H1 (cell line): Measurements from ENCODE around the gene MYL9. TPM values are rescaled to one million over a fixed set of nuclear protein-coding genes. Genes with fewer than 3 reads are reported as not detected.

ENCODE experiments used
- CTCF ChIA-PET: fragments of 300-600 bp; sonication (Branson Sonifier 250); formaldehyde crosslinking; loops from one replicate; lab custom pipeline; 2021; ENCODE audit not compliant: partially characterized antibody; lab: Charles Lee
- POLR2A ChIA-PET: fragments of 300-600 bp; sonication (Branson Sonifier 250); formaldehyde crosslinking; loops from one replicate; lab custom pipeline; 2021; ENCODE audit warnings: inconsistent platforms; ENCODE audit not compliant: partially characterized antibody; lab: Charles Lee
- DNase-seq, 2 experiments: peaks; one replicate each; pipeline versions ENCODE4 v3.0.0 to v3.0.0-alpha.2; 2010 to 2022; ENCODE audit warnings: low spot score in 2 of 2, low read depth in 1 of 2, mixed read lengths in 1 of 2
- FAIRE-seq: peaks from 2 replicates; lab custom pipeline; 2011; peaks lifted over from hg19 to GRCh38; lab: Jason Lieb, UNC
- H2AFZ ChIP-seq: 2 replicates; pipeline ENCODE4 v1.8.1; 2012; ENCODE audit warnings: low read length, inconsistent platforms
- H2AK5ac ChIP-seq: 2 replicates; pipeline ENCODE4 v1.6.1; 2013; ENCODE audit warnings: low read depth, low read length
- H2BK120ac ChIP-seq: replicated peaks from 2 replicates; pipeline ENCODE3; 2013; ENCODE audit warnings: low read depth, low read length, inconsistent platforms
- H2BK12ac ChIP-seq: 2 replicates; pipeline ENCODE4 v1.6.1; 2013; ENCODE audit warnings: low read depth, low read length
- H2BK15ac ChIP-seq: 2 replicates; pipeline ENCODE4 v1.6.1; 2013; ENCODE audit warnings: low read length
- H2BK20ac ChIP-seq: 2 replicates; pipeline ENCODE4 v1.6.1; 2013; ENCODE audit warnings: low read length
- H2BK5ac ChIP-seq: 2 replicates; pipeline ENCODE4 v1.6.1; 2013; ENCODE audit warnings: low read depth, low read length
- H3K14ac ChIP-seq: 2 replicates; pipeline ENCODE4 v1.6.1; 2013; ENCODE audit warnings: inconsistent platforms; ENCODE audit not compliant: insufficient read length
- H3K18ac ChIP-seq: 2 replicates; pipeline ENCODE4 v1.6.1; 2013; ENCODE audit warnings: low read length; ENCODE audit errors: extremely low read depth
- H3K23ac ChIP-seq: 2 replicates; pipeline ENCODE4 v1.6.1; 2013; ENCODE audit warnings: inconsistent platforms; ENCODE audit not compliant: insufficient read length
- H3K23me2 ChIP-seq: 2 replicates; pipeline ENCODE4 v1.6.1; 2013; ENCODE audit warnings: low read depth, low read length
- H3K27ac ChIP-seq: 2 replicates; pipeline ENCODE4 v1.6.1; 2011; ENCODE audit warnings: low read depth, low read length, inconsistent platforms
- H3K27me3 ChIP-seq, 4 experiments: replicated peaks in 1 of 4; 1 replicate in 1 of 4; 2 replicates in 3 of 4; pipeline versions ENCODE4 v1.6.1 to v1.8.1; 2011 to 2013; ENCODE audit warnings: low read length in 3 of 4, mild to moderate bottlenecking in 3 of 4, inconsistent platforms in 2 of 4, mixed read lengths in 2 of 4, moderate library complexity in 1 of 4; ENCODE audit not compliant: control insufficient read depth in 3 of 4, insufficient read depth in 3 of 4; ENCODE audit errors: extremely low read depth in 1 of 4
- H3K36me3 ChIP-seq, 4 experiments: 2 replicates each; pipeline versions ENCODE4 v1.6.1 to v1.8.1; 2011 to 2013; ENCODE audit warnings: mild to moderate bottlenecking in 4 of 4, low read length in 3 of 4, moderate library complexity in 2 of 4, control low read depth in 1 of 4, inconsistent platforms in 1 of 4; ENCODE audit not compliant: insufficient read depth in 4 of 4, control insufficient read depth in 2 of 4
- H3K4ac ChIP-seq: replicated peaks from 2 replicates; pipeline ENCODE3; 2013; ENCODE audit warnings: low read length, low read depth, mixed read lengths, inconsistent platforms; ENCODE audit not compliant: insufficient read length
- H3K4me1 ChIP-seq, 4 experiments: replicated peaks in 1 of 4; 1 replicate in 1 of 4; 2 replicates in 3 of 4; pipeline versions ENCODE4 v1.6.1 to v1.8.1; 2011 to 2013; ENCODE audit warnings: low read length in 3 of 4, inconsistent platforms in 2 of 4, mixed read lengths in 1 of 4; ENCODE audit not compliant: insufficient read depth in 4 of 4, control insufficient read depth in 3 of 4
- H3K4me2 ChIP-seq, 2 experiments: 2 replicates each; pipeline versions ENCODE4 v1.6.1 to v1.8.1; 2011 to 2013; ENCODE audit warnings: low read depth in 2 of 2, low read length in 2 of 2, control low read depth in 1 of 2, inconsistent platforms in 1 of 2, mild to moderate bottlenecking in 1 of 2; ENCODE audit not compliant: insufficient read depth in 1 of 2
- H3K4me3 ChIP-seq, 4 experiments: fragments of 200-600, 300-600 bp in 1 of 4; sonication (generic), shearing (Covaris generic), sonication (Bioruptor Twin) in 1 of 4; 2 replicates each; pipeline versions ENCODE4 v1.5.1 to v1.8.1; 2011 to 2016; ENCODE audit warnings: low read length in 4 of 4, low read depth in 3 of 4, control low read depth in 2 of 4, inconsistent platforms in 2 of 4, mild to moderate bottlenecking in 2 of 4, mixed read lengths in 1 of 4, moderate library complexity in 1 of 4; ENCODE audit not compliant: insufficient read depth in 2 of 4; ENCODE audit errors: extremely low read depth in 1 of 4
- H3K56ac ChIP-seq: replicated peaks from 2 replicates; pipeline ENCODE3; 2013; ENCODE audit warnings: low read depth, mild to moderate bottlenecking, mixed read lengths, low read length, inconsistent platforms; ENCODE audit not compliant: insufficient read length
- H3K79me1 ChIP-seq: 2 replicates; pipeline ENCODE4 v1.6.1; 2013; ENCODE audit warnings: low read depth, low read length, control low read depth
- H3K79me2 ChIP-seq, 2 experiments: 2 replicates each; pipeline versions ENCODE4 v1.6.1 to v1.8.1; 2012 to 2013; ENCODE audit warnings: low read length in 2 of 2, mild to moderate bottlenecking in 2 of 2, inconsistent platforms in 1 of 2; ENCODE audit not compliant: insufficient read depth in 2 of 2, control insufficient read depth in 1 of 2
- H3K9ac ChIP-seq, 4 experiments: replicated peaks in 1 of 4; 1 replicate in 1 of 4; 2 replicates in 3 of 4; pipeline versions ENCODE4 v1.6.1 to v1.8.1; 2011 to 2013; ENCODE audit warnings: low read depth in 3 of 4, low read length in 3 of 4, control low read depth in 2 of 4, mild to moderate bottlenecking in 2 of 4, moderate library complexity in 2 of 4, inconsistent platforms in 1 of 4; ENCODE audit errors: extremely low read depth in 1 of 4
- H3K9me3 ChIP-seq, 2 experiments: 2 replicates each; pipeline versions ENCODE4 v1.6.1 to v1.8.1; 2012 to 2013; ENCODE audit warnings: mild to moderate bottlenecking in 2 of 2, moderate library complexity in 2 of 2, control low read depth in 1 of 2, inconsistent platforms in 1 of 2, low read depth in 1 of 2, low read length in 1 of 2, mixed read lengths in 1 of 2; ENCODE audit not compliant: insufficient read depth in 2 of 2
- H4K20me1 ChIP-seq, 2 experiments: replicated peaks in 1 of 2; 2 replicates each; pipeline versions ENCODE3 to v1.8.1; 2011 to 2013; ENCODE audit warnings: inconsistent platforms in 2 of 2, low read length in 2 of 2, mild to moderate bottlenecking in 1 of 2; ENCODE audit not compliant: insufficient read depth in 2 of 2, control insufficient read depth in 1 of 2
- H4K5ac ChIP-seq: 2 replicates; pipeline ENCODE4 v1.6.1; 2013; ENCODE audit warnings: low read length, low read depth, mixed read lengths, inconsistent platforms; ENCODE audit not compliant: insufficient read length
- H4K8ac ChIP-seq: 2 replicates; pipeline ENCODE4 v1.8.0; 2013; ENCODE audit warnings: mild to moderate bottlenecking, moderate library complexity, low read length, inconsistent platforms; ENCODE audit not compliant: insufficient read depth; ENCODE audit errors: extremely low read depth
- H4K91ac ChIP-seq: replicated peaks from 2 replicates; pipeline ENCODE3; 2013; ENCODE audit warnings: low read length, mixed read lengths, inconsistent platforms; ENCODE audit not compliant: insufficient read length
- ATF3 ChIP-seq: IDR thresholded peaks from 2 replicates; pipeline ENCODE4 v1.6.1; 2011; ENCODE audit warnings: low read depth, mild to moderate bottlenecking, low read length; ENCODE audit not compliant: insufficient read depth
- EP300 ChIP-seq, 2 experiments: IDR thresholded peaks; 1 replicate in 1 of 2; 2 replicates in 1 of 2; pipeline ENCODE4 v1.6.1; 2011 to 2012; ENCODE audit warnings: low read depth in 2 of 2, low read length in 2 of 2, mild to moderate bottlenecking in 2 of 2, borderline replicate concordance in 1 of 2, inconsistent platforms in 1 of 2, moderate library complexity in 1 of 2
- GABPA ChIP-seq: IDR thresholded peaks from 2 replicates; pipeline ENCODE4 v1.6.1; 2011; ENCODE audit warnings: mild to moderate bottlenecking, low read length, moderate library complexity, borderline replicate concordance; ENCODE audit not compliant: insufficient read depth
- KDM4A ChIP-seq: IDR thresholded peaks from one replicate; pipeline ENCODE4 v1.7.1; 2012; ENCODE audit warnings: low read depth, mild to moderate bottlenecking, moderate library complexity, low read length, inconsistent platforms; ENCODE audit not compliant: severe bottlenecking
- NANOG ChIP-seq: IDR thresholded peaks from 2 replicates; pipeline ENCODE4 v1.6.1; 2011; ENCODE audit warnings: low read length, low read depth, mild to moderate bottlenecking, inconsistent platforms; ENCODE audit not compliant: insufficient read depth, poor library complexity, severe bottlenecking
- POLR2AphosphoS5 ChIP-seq: IDR thresholded peaks from 2 replicates; pipeline ENCODE4 v1.6.1; 2011; ENCODE audit warnings: low read depth, low read length
- RXRA ChIP-seq: IDR thresholded peaks from 2 replicates; pipeline ENCODE4 v1.6.1; 2011; ENCODE audit warnings: low read depth, mild to moderate bottlenecking, low read length, moderate library complexity; ENCODE audit not compliant: insufficient read depth
- SUZ12 ChIP-seq: fragments of 200-600 bp; sonication (generic); IDR thresholded peaks from 2 replicates; pipeline ENCODE4 v1.6.1; 2012; ENCODE audit warnings: mild to moderate bottlenecking, inconsistent platforms, low read length, moderate library complexity, mixed read lengths
- WGBS, 2 experiments: shearing (Covaris generic) in 1 of 2; methylation state at CpG; one replicate each; pipeline versions ENCODE4 v1.1.6 to v1.1.7; 2013 to 2015; ENCODE audit warnings: low lambda C conversion rate in 2 of 2, mixed read lengths in 2 of 2, inconsistent platforms in 1 of 2, low coverage in 1 of 2, missing lambda C conversion rate in 1 of 2; ENCODE audit not compliant: insufficient replicate concordance in 2 of 2, insufficient coverage in 1 of 2, insufficient read length in 1 of 2; ENCODE audit errors: extremely low coverage in 1 of 2, missing lambda C conversion rate in 1 of 2; 5-methylcytosine and 5-hydroxymethylcytosine counted together
- polyA plus RNA-seq, 7 experiments: library from polyadenylated mRNA; depleted of rRNA in 3 of 7; stranded (reverse) in 5 of 7; unstranded in 2 of 7; fragments of >200 nt in 5 of 7; fragments of 200-250 nt in 2 of 7; gene quantifications; 1 replicate in 5 of 7; 2 replicates in 1 of 7; 4 replicates in 1 of 7; pipeline versions ENCODE4 v1.2.1 to v1.2.3, GENCODE V29; 2011 to 2013; ENCODE audit warnings: missing spikeins in 2 of 7, mixed read lengths in 2 of 7
- total RNA-seq: library from RNA; stranded (reverse); fragmentation: NEBNext Ultra II Directional; extraction: Animal tissue kit (Norgen Biotek cat#: 25700); gene quantifications from 2 replicates; pipeline ENCODE4 v1.2.1, GENCODE V29; 2021
- TF ChIP-seq, protein P1 (sequence below): IDR thresholded peaks from 2 replicates; pipeline ENCODE4 v1.6.1; 2012; ENCODE audit warnings: inconsistent platforms

Gene MYL9
- total and polyA plus RNA-seq, 2 of the 8 experiments (the other 6 are each of a cell fraction or from before 2014, with no cell fraction given): 26.8 to 193 TPM

DNA sequence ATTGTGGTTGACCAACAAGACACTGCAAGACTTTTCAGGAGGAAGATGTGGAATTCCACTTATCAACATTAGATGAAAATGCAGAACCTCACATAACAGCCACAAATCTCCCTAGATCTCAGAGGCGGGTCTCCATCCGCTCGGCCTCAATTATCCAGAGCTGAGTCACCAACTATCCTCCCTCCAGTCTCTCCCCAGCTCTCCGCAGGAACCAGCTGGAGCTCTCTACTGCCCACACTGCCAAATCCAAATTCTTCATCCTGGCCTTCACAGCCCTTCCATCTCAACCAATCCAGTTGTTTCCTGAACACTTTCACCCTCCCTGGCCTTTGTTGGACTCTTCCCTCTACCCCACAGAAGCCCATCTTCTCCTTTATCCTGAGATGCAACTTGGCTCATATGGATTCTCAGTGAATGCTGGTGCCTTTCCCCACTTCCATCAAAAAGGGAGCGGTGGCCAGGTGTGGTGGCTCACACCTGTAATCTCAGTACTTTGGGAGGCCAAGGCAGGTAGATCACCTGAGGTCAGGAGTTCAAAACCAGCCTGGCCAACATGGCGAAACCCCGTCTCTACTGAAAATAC is 28.6 kb downstream of the MYL9 start:
- Histone ChIP-seq H2BK20ac (peak overlapping the region; percentile 69; the same call in 1 of the 2 replicates), H3K14ac (no peak overlapping the region), H3K79me1 (peaks cover 2% of the 10 kb centered on the region), H3K9me3 (peaks cover 0 to 4% of the 10 kb centered on the region in 2 experiments; a peak in 1 of 4 replicates), H3K9ac (no peak overlapping the region), H3K4me2 (peak overlapping the region in 1 of 2 experiments; percentile 42; a peak in 1 of 4 replicates), H3K56ac (no peak overlapping the region), H3K79me2 (peaks cover 3 to 26% of the 10 kb centered on the region in 2 experiments; a peak in 2 of 4 replicates), H3K4me3 (no peak overlapping the region), H3K4ac (no peak overlapping the region), H4K20me1 (peaks cover 0 to 2% of the 10 kb centered on the region in 2 experiments), H4K8ac (no peak overlapping the region), H3K23me2 (peaks cover 11% of the 10 kb centered on the region), H3K23ac (no peak overlapping the region), H2AK5ac (peak overlapping the region; percentile 10; the same call in 1 of the 2 replicates), H4K91ac (peak overlapping the region; percentile 48), H2BK12ac (peak overlapping the region; percentile 64; the same call in 1 of the 2 replicates), H2BK120ac (peak overlapping the region; percentile 18), H4K5ac (no peak overlapping the region), H3K27me3 (no peaks in the 10 kb centered on the region), H3K36me3 (no peaks in the 10 kb centered on the region; a peak in 2 of 8 replicates), H2BK5ac (peak overlapping the region; percentile 19; the same call in 1 of the 2 replicates), H3K4me1 (peaks cover 12 to 22% (median 14%) of the 10 kb centered on the region in 4 experiments), H3K18ac (peak overlapping the region; percentile 55), H2AFZ (no peak overlapping the region), H2BK15ac (peak overlapping the region; percentile 62; the same call in 1 of the 2 replicates), H3K27ac (no peak overlapping the region)
- POLR2A ChIA-PET: interaction anchor here (1.6 to 17.6 kb wide), 3 partner anchors 10 to 28 kb away, joined by 5 to 388 read pairs (median 21); partner anchors contain the start of gene RAB5IF
- WGBS, 2 experiments: 89% methylated on average over 6 of the region's 7 CpGs; no CpG with 5 or more reads in 1 of the 2 experiments
- FAIRE-seq: no peak
- CTCF ChIA-PET: interaction anchor here (0.9 to 18.0 kb wide), 5 partner anchors 10 to 104 kb away, joined by 4 to 202 read pairs (median 19); no protein-coding TSS in a partner anchor
- no peak for DNase-seq
- no peak for TF ChIP-seq GABPA
- no peak for TF ChIP-seq POLR2AphosphoS5
- no peak for TF ChIP-seq RXRA
- TF ChIP-seq KDM4A: no peak
- no peak for TF ChIP-seq NANOG
- TF ChIP-seq ATF3: no peak
- TF ChIP-seq SUZ12: no peak
- TF ChIP-seq EP300 (IDR thresholded peaks at IDR 0.05; ENCODE audit: borderline replicate concordance in 1 of 2, low read depth in 2 of 2, low read length in 2 of 2): no peak
- TF ChIP-seq, protein P1, sequence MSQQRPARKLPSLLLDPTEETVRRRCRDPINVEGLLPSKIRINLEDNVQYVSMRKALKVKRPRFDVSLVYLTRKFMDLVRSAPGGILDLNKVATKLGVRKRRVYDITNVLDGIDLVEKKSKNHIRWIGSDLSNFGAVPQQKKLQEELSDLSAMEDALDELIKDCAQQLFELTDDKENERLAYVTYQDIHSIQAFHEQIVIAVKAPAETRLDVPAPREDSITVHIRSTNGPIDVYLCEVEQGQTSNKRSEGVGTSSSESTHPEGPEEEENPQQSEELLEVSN: no peak
